Measurements from ENCODE around the gene RASSF1. TPM values are rescaled to one million over a fixed set of nuclear protein-coding genes. Genes with fewer than 3 reads are reported as not detected.

Gene RASSF1
- total and polyA plus RNA-seq, 2 of the 8 experiments (the other 6 are each of a cell fraction or from before 2014, with no cell fraction given): 10.3 to 15.7 TPM

DNA sequence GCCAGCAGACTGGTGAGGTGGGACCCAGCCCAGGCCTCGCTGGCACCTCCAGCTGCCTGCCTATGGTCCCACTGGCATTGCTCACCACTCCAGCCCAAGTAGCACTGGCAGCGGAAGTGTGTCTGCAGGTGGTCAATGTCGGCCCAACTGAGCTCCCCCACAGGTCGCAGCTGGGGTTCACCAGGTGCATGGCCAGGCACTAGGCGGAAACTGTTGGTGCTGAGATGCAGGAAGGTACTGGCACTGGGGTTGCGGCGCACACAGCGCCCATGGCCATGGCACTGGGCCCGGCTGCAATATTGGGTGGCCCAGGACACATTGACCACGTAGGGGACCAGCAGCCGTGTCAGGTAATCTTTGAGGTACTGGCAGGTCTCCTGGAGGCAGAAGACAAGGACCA is 22.5 kb downstream of the RASSF1 start:
- no peak for DNase-seq (ENCODE audit: low read depth in 1 of 2, low spot score in 2 of 2)
- H3K18ac ChIP-seq (ENCODE audit: extremely low read depth, low read length): no peak overlapping the region
- no peak overlapping the region for H4K91ac ChIP-seq (replicated peaks; ENCODE audit: insufficient read length, low read length)
- H3K4me3 ChIP-seq (ENCODE audit: extremely low read depth in 1 of 4, insufficient read depth in 2 of 4, low read depth in 3 of 4, low read length in 4 of 4): no peak overlapping the region
- no peak overlapping the region for H2AFZ ChIP-seq (ENCODE audit: low read length)
- H3K4me2 ChIP-seq (ENCODE audit: insufficient read depth in 1 of 2, low read depth in 2 of 2, low read length in 2 of 2): no peak overlapping the region
- H4K20me1 ChIP-seq (replicated peaks in 1 of 2; ENCODE audit: control insufficient read depth in 1 of 2, insufficient read depth in 2 of 2, low read length in 2 of 2): peaks cover 19 to 35% of the 10 kb centered on the region in 2 experiments
- H2AK5ac ChIP-seq (ENCODE audit: low read depth, low read length): no peak overlapping the region
- no peak overlapping the region for H3K23ac ChIP-seq (ENCODE audit: insufficient read length)
- H3K23me2 ChIP-seq (ENCODE audit: low read depth, low read length): peaks cover 17% of the 10 kb centered on the region
- ChIA-PET POLR2A (ENCODE audit: partially characterized antibody) (interaction anchor here (0.7 to 12.6 kb wide), 6 partner anchors 12 to 34 kb away, joined by 3 to 149 read pairs (median 6); partner anchors contain the start of genes HYAL1, HYAL3, IFRD2 and NAA80), CTCF (ENCODE audit: partially characterized antibody) (interaction anchor here (0.6 to 3.9 kb wide), 8 partner anchors 10 to 139 kb away, joined by 3 to 17 read pairs (median 4); partner anchors contain the start of genes HYAL1 and TUSC2)
- no peaks in the 10 kb centered on the region; a peak in 1 of 4 replicates for H3K9me3 ChIP-seq (ENCODE audit: insufficient read depth in 2 of 2, low read depth in 1 of 2, low read length in 1 of 2)
- H3K79me1 ChIP-seq (ENCODE audit: low read depth, low read length): peaks cover 20% of the 10 kb centered on the region
- peaks cover 0 to 22% (median 16%) of the 10 kb centered on the region in 4 experiments; a peak in 6 of 7 replicates for H3K4me1 ChIP-seq (replicated peaks in 1 of 4; ENCODE audit: control insufficient read depth in 3 of 4, insufficient read depth in 4 of 4, low read length in 3 of 4)
- H4K8ac ChIP-seq (ENCODE audit: extremely low read depth, insufficient read depth, low read length): 0 out of 2 replicates have a peak overlapping the region, but pooled peaks have one; percentile 7
- H3K36me3 ChIP-seq (ENCODE audit: control insufficient read depth in 2 of 4, insufficient read depth in 4 of 4, low read length in 3 of 4): peaks cover 16 to 34% (median 28%) of the 10 kb centered on the region in 4 experiments
- peaks cover 0 to 25% of the 10 kb centered on the region in 2 experiments; a peak in 3 of 4 replicates for H3K79me2 ChIP-seq (ENCODE audit: control insufficient read depth in 1 of 2, insufficient read depth in 2 of 2, low read length in 2 of 2)
- H3K4ac ChIP-seq (replicated peaks; ENCODE audit: insufficient read length, low read depth, low read length): no peak overlapping the region
- FAIRE-seq: no peak
- no peak overlapping the region for H2BK12ac ChIP-seq (ENCODE audit: low read depth, low read length)
- WGBS, 2 experiments (ENCODE audit: extremely low coverage in 1 of 2, insufficient coverage in 1 of 2, insufficient read length in 1 of 2, insufficient replicate concordance in 2 of 2, low coverage in 1 of 2, low lambda C conversion rate in 2 of 2, missing lambda C conversion rate in 1 of 2): 95% methylated on average over 11 of the region's 11 CpGs; no CpG with 5 or more reads in 1 of the 2 experiments
- no peaks in the 10 kb centered on the region for H3K27me3 ChIP-seq (replicated peaks in 1 of 4; ENCODE audit: control insufficient read depth in 3 of 4, extremely low read depth in 1 of 4, insufficient read depth in 3 of 4, low read length in 3 of 4)
- H3K56ac ChIP-seq (replicated peaks; ENCODE audit: insufficient read length, low read depth, low read length): no peak overlapping the region
- H2BK5ac ChIP-seq (ENCODE audit: low read depth, low read length): no peak overlapping the region
- no peak overlapping the region for H4K5ac ChIP-seq (ENCODE audit: insufficient read length, low read depth, low read length)
- H3K27ac ChIP-seq (ENCODE audit: low read depth, low read length): no peak overlapping the region
- H2BK20ac ChIP-seq (ENCODE audit: low read length): no peak overlapping the region
- H2BK15ac ChIP-seq (ENCODE audit: low read length): 0 out of 2 replicates have a peak overlapping the region, but pooled peaks have one; percentile 10
- no peak overlapping the region for H2BK120ac ChIP-seq (replicated peaks; ENCODE audit: low read depth, low read length)
- no peak overlapping the region for H3K14ac ChIP-seq (ENCODE audit: insufficient read length)
- no peak overlapping the region for H3K9ac ChIP-seq (replicated peaks in 1 of 4; ENCODE audit: extremely low read depth in 1 of 4, low read depth in 3 of 4, low read length in 3 of 4)
- TF ChIP-seq TCF12 (IDR thresholded peaks at IDR 0.05; ENCODE audit: low read depth, low read length) (no peak), CREB1 (IDR thresholded peaks at IDR 0.05) (no peak), SIRT6 (IDR thresholded peaks at IDR 0.05; ENCODE audit: low read length) (no peak), KDM1A (IDR thresholded peaks at IDR 0.05; ENCODE audit: borderline replicate concordance, low read length) (no peak), BACH1 (IDR thresholded peaks at IDR 0.05; ENCODE audit: low read length) (no peak), PHF8 (conservative IDR thresholded peaks at IDR 0.05; ENCODE audit: low read depth, low read length) (no peak), SP1 (IDR thresholded peaks at IDR 0.05; ENCODE audit: low read depth, low read length) (no peak), SUZ12 (IDR thresholded peaks at IDR 0.05; ENCODE audit: low read length) (no peak), MAFK (IDR thresholded peaks at IDR 0.05; ENCODE audit: low read depth, low read length) (no peak), CHD1 (IDR thresholded peaks at IDR 0.05; ENCODE audit: low read depth, low read length) (no peak), BRCA1 (IDR thresholded peaks at IDR 0.05; ENCODE audit: low read depth, low read length) (no peak), TAF1 (IDR thresholded peaks at IDR 0.05; ENCODE audit: low read depth, low read length) (no peak), SAP30 (IDR thresholded peaks at IDR 0.05; ENCODE audit: insufficient read depth, insufficient replicate concordance, low read length) (no peak)
- TF ChIP-seq, protein P1, sequence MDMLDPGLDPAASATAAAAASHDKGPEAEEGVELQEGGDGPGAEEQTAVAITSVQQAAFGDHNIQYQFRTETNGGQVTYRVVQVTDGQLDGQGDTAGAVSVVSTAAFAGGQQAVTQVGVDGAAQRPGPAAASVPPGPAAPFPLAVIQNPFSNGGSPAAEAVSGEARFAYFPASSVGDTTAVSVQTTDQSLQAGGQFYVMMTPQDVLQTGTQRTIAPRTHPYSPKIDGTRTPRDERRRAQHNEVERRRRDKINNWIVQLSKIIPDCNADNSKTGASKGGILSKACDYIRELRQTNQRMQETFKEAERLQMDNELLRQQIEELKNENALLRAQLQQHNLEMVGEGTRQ (IDR thresholded peaks at IDR 0.05; ENCODE audit: low read length): no peak

Measured in H1 (cell line).